HEK293 (cell line): Measurements from ENCODE around the gene PTCRA.

Experiments used
- CTCF ChIA-PET: fragments of 350-600 bp; formaldehyde crosslinking; extraction: SDS; loops from one replicate; lab custom pipeline; 2021; ENCODE audit warnings: antibody characterized with exemption; lab: Yijun Ruan, JAX
- POLR2A ChIA-PET: fragments of 300-600 bp; formaldehyde crosslinking; extraction: SDS; loops from one replicate; lab custom pipeline; 2020; ENCODE audit warnings: antibody characterized with exemption, inconsistent platforms; lab: Yijun Ruan, JAX
- H3K27ac ChIP-seq: fragments of 200-500 bp; sonication (Bioruptor generic); 2 replicates; pipeline ENCODE4 v1.5.1; 2014; ENCODE audit warnings: low read depth, low read length, control low read depth, inconsistent platforms; ENCODE audit errors: extremely low read depth
- H3K36me3 ChIP-seq, 2 experiments: fragments of 200-500 bp in 1 of 2; sonication (Bioruptor generic) in 1 of 2; 1 replicate in 1 of 2; 2 replicates in 1 of 2; pipeline ENCODE4 v1.5.1; 2014 to 2017; ENCODE audit warnings: inconsistent platforms in 2 of 2, low read length in 2 of 2; ENCODE audit not compliant: control insufficient read depth in 2 of 2, insufficient read depth in 1 of 2
- H3K4me1 ChIP-seq: fragments of 200-500 bp; sonication (Bioruptor generic); 2 replicates; pipeline ENCODE4 v1.5.1; 2014; ENCODE audit warnings: mild to moderate bottlenecking, low read length, inconsistent platforms; ENCODE audit not compliant: control insufficient read depth, insufficient read depth
- H3K4me3 ChIP-seq: 2 replicates; pipeline ENCODE4 v1.5.1; 2011; ENCODE audit warnings: low read depth, mild to moderate bottlenecking, control low read depth, low read length, moderate library complexity
- H3K9me3 ChIP-seq: fragments of 200-500 bp; sonication (Bioruptor generic); 2 replicates; pipeline ENCODE4 v1.5.1; 2014; ENCODE audit warnings: low read depth, low read length, inconsistent platforms; ENCODE audit not compliant: control insufficient read depth, insufficient read depth
- CTCF ChIP-seq: fragments of 450-650 bp; formaldehyde crosslinking; IDR thresholded peaks from 2 replicates; pipeline ENCODE4 v1.5.1; 2016; ENCODE audit warnings: missing biosample characterization, missing genetic modification characterization
- EGR2 ChIP-seq: fragments of 450-650 bp; formaldehyde crosslinking; IDR thresholded peaks from 2 replicates; pipeline ENCODE4 v1.5.1; 2016; ENCODE audit warnings: low read depth, missing biosample characterization, missing genetic modification characterization
- KLF1 ChIP-seq: fragments of 450-650 bp; formaldehyde crosslinking; IDR thresholded peaks from 2 replicates; pipeline ENCODE4 v1.5.1; 2016; ENCODE audit warnings: missing biosample characterization, missing genetic modification characterization
- KLF16 ChIP-seq: fragments of 450-650 bp; formaldehyde crosslinking; IDR thresholded peaks from 2 replicates; pipeline ENCODE4 v1.5.1; 2017; ENCODE audit warnings: missing biosample characterization, missing genetic modification characterization
- MYNN ChIP-seq: fragments of 450-650 bp; formaldehyde crosslinking; IDR thresholded peaks from 2 replicates; pipeline ENCODE4 v1.5.1; 2016; ENCODE audit warnings: missing biosample characterization, missing genetic modification characterization, borderline replicate concordance
- MZF1 ChIP-seq: fragments of 450-650 bp; formaldehyde crosslinking; IDR thresholded peaks from 2 replicates; pipeline ENCODE4 v1.5.1; 2017; ENCODE audit warnings: missing biosample characterization, missing genetic modification characterization, borderline replicate concordance
- SETDB1 ChIP-seq: IDR thresholded peaks from one replicate; pipeline ENCODE4 v1.6.1; 2017; ENCODE audit warnings: mild to moderate bottlenecking, low read length, moderate library complexity, mixed read lengths; ENCODE audit not compliant: insufficient read length
- WT1 ChIP-seq: fragments of 450-650 bp; formaldehyde crosslinking; IDR thresholded peaks from 2 replicates; pipeline ENCODE4 v1.5.1; 2016; ENCODE audit warnings: missing biosample characterization, missing genetic modification characterization
- ZNF169 ChIP-seq: fragments of 450-650 bp; formaldehyde crosslinking; IDR thresholded peaks from 2 replicates; pipeline ENCODE4 v1.5.1; 2016; ENCODE audit warnings: missing biosample characterization, missing genetic modification characterization
- ZNF175 ChIP-seq: fragments of 450-650 bp; formaldehyde crosslinking; IDR thresholded peaks from 2 replicates; pipeline ENCODE4 v1.5.1; 2016; ENCODE audit warnings: missing biosample characterization, missing genetic modification characterization
- ZNF2 ChIP-seq: fragments of 450-650 bp; formaldehyde crosslinking; IDR thresholded peaks from 2 replicates; pipeline ENCODE4 v1.5.1; 2016; ENCODE audit warnings: missing biosample characterization, missing genetic modification characterization
- ZNF202 ChIP-seq: fragments of 450-650 bp; formaldehyde crosslinking; IDR thresholded peaks from 2 replicates; pipeline ENCODE4 v1.5.1; 2016; ENCODE audit warnings: missing biosample characterization, missing genetic modification characterization, borderline replicate concordance
- ZNF23 ChIP-seq: fragments of 450-650 bp; formaldehyde crosslinking; IDR thresholded peaks from 2 replicates; pipeline ENCODE4 v1.5.1; 2016; ENCODE audit warnings: missing biosample characterization, missing genetic modification characterization, borderline replicate concordance
- ZNF239 ChIP-seq: fragments of 450-650 bp; formaldehyde crosslinking; IDR thresholded peaks from 2 replicates; pipeline ENCODE4 v1.5.1; 2016; ENCODE audit warnings: missing biosample characterization, missing genetic modification characterization
- ZNF394 ChIP-seq: fragments of 450-650 bp; formaldehyde crosslinking; IDR thresholded peaks from 2 replicates; pipeline ENCODE4 v1.5.1; 2016; ENCODE audit warnings: missing biosample characterization, missing genetic modification characterization, mild to moderate bottlenecking, moderate library complexity, borderline replicate concordance
- ZNF398 ChIP-seq: fragments of 450-650 bp; formaldehyde crosslinking; IDR thresholded peaks from 2 replicates; pipeline ENCODE4 v1.5.1; 2017; ENCODE audit warnings: missing biosample characterization, missing genetic modification characterization
- ZNF404 ChIP-seq: fragments of 450-650 bp; formaldehyde crosslinking; IDR thresholded peaks from 2 replicates; pipeline ENCODE4 v1.5.1; 2017; ENCODE audit warnings: missing biosample characterization, missing genetic modification characterization
- ZNF416 ChIP-seq: fragments of 450-650 bp; formaldehyde crosslinking; IDR thresholded peaks from 2 replicates; pipeline ENCODE4 v1.5.1; 2016; ENCODE audit warnings: missing biosample characterization, missing genetic modification characterization
- ZNF423 ChIP-seq: fragments of 450-650 bp; formaldehyde crosslinking; IDR thresholded peaks from 2 replicates; pipeline ENCODE4 v1.5.1; 2016; ENCODE audit warnings: missing biosample characterization, missing genetic modification characterization
- ZNF530 ChIP-seq: fragments of 450-650 bp; formaldehyde crosslinking; IDR thresholded peaks from 2 replicates; pipeline ENCODE4 v1.5.1; 2016; ENCODE audit warnings: low read depth, missing biosample characterization, missing genetic modification characterization
- ZNF544 ChIP-seq: fragments of 450-650 bp; formaldehyde crosslinking; IDR thresholded peaks from 2 replicates; pipeline ENCODE4 v1.5.0; 2017; ENCODE audit warnings: missing biosample characterization, missing genetic modification characterization
- ZNF560 ChIP-seq: fragments of 450-650 bp; formaldehyde crosslinking; IDR thresholded peaks from 2 replicates; pipeline ENCODE4 v1.5.1; 2017; ENCODE audit warnings: missing biosample characterization, missing genetic modification characterization, borderline replicate concordance
- ZNF600 ChIP-seq: fragments of 450-650 bp; formaldehyde crosslinking; IDR thresholded peaks from 2 replicates; pipeline ENCODE4 v1.5.1; 2016; ENCODE audit warnings: missing biosample characterization, missing genetic modification characterization
- ZNF701 ChIP-seq: fragments of 450-650 bp; formaldehyde crosslinking; IDR thresholded peaks from 2 replicates; pipeline ENCODE4 v1.5.1; 2016; ENCODE audit warnings: missing biosample characterization, missing genetic modification characterization
- ZNF791 ChIP-seq: fragments of 450-650 bp; formaldehyde crosslinking; IDR thresholded peaks from 2 replicates; pipeline ENCODE4 v1.5.1; 2016; ENCODE audit warnings: missing biosample characterization, missing genetic modification characterization
- ZNF830 ChIP-seq: fragments of 450-650 bp; IDR thresholded peaks from 2 replicates; pipeline ENCODE4 v1.5.0; 2018; ENCODE audit warnings: missing biosample characterization, missing genetic modification characterization, low read depth, mild to moderate bottlenecking, moderate library complexity
- TF ChIP-seq, protein P1 (sequence below): fragments of 450-650 bp; formaldehyde crosslinking; IDR thresholded peaks from 2 replicates; pipeline ENCODE4 v1.5.1; 2016; ENCODE audit warnings: missing biosample characterization, missing genetic modification characterization
- TF ChIP-seq, protein P2 (sequence below): fragments of 450-650 bp; formaldehyde crosslinking; IDR thresholded peaks from 2 replicates; pipeline ENCODE4 v1.5.1; 2016; ENCODE audit warnings: missing biosample characterization, missing genetic modification characterization

PTCRA gene

DNA sequence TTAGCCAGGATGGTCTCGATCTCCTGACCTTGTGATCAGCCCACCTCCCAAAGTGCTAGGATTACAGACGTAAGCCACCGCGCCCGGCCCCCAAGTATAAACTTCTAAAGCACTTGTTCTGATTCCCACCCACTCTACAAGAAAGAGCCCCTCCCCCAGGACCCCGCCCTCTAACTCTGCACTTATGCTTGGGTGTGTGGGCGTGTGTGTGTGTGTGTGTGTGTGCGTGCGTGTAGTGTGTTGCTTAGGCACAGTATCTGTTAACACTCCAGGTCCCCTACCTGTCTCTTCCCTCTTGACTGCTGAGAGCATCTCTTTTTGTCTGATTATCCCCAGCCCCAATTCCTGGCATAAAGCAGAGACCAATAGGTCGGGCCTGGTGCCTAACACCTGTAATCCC, 6.0 kb upstream of the PTCRA start (continued):
- TF ChIP-seq CTCF (tag by site-specific recombination) (no peak), ZNF169 (tag by site-specific recombination) (no peak), ZNF239 (tag by site-specific recombination) (no peak), ZNF416 (tag by site-specific recombination) (no peak), ZNF423 (tag by site-specific recombination) (no peak), ZNF791 (tag by site-specific recombination) (no peak), ZNF23 (no peak), ZNF701 (no peak), ZNF560 (tag by site-specific recombination) (no peak), ZNF394 (tag by site-specific recombination) (no peak), ZNF202 (tag by site-specific recombination) (no peak), ZNF398 (tag by site-specific recombination) (no peak), EGR2 (tag by site-specific recombination) (peak; percentile 68)
- TF ChIP-seq, all 188 proteins: peak for 3

GRCh38 chr6:42911171-42912021, 4.5 kb upstream of the PTCRA start:
- ChIA-PET CTCF (interaction anchor here (1.1 to 2.6 kb wide), 2 partner anchors 10 to 232 kb away, joined by 4 to 25 read pairs; no protein-coding TSS in a partner anchor), POLR2A (interaction anchor here (0.6 to 0.7 kb wide), 2 partner anchors 103 to 143 kb away, joined by 4 to 5 read pairs; partner anchors contain the start of gene KLHDC3)
- H3K4me1 ChIP-seq, result no peaks in the 10 kb centered on the region
- no peaks in the 10 kb centered on the region for H3K9me3 ChIP-seq
- no peak overlapping the region for H3K4me3 ChIP-seq
- no peaks in the 10 kb centered on the region for H3K36me3 ChIP-seq
- H3K27ac ChIP-seq, result no peak overlapping the region
- TF ChIP-seq ZNF830 (tag by site-specific recombination), result no peak
- no peak for TF ChIP-seq KLF16 (tag by site-specific recombination)
- TF ChIP-seq ZNF600 (tag by site-specific recombination), result no peak
- no peak for TF ChIP-seq ZNF544 (tag by site-specific recombination)
- TF ChIP-seq SETDB1, result no peak
- no peak for TF ChIP-seq ZNF530 (tag by site-specific recombination)
- no peak for TF ChIP-seq ZNF560 (tag by site-specific recombination)
- TF ChIP-seq, protein P1, sequence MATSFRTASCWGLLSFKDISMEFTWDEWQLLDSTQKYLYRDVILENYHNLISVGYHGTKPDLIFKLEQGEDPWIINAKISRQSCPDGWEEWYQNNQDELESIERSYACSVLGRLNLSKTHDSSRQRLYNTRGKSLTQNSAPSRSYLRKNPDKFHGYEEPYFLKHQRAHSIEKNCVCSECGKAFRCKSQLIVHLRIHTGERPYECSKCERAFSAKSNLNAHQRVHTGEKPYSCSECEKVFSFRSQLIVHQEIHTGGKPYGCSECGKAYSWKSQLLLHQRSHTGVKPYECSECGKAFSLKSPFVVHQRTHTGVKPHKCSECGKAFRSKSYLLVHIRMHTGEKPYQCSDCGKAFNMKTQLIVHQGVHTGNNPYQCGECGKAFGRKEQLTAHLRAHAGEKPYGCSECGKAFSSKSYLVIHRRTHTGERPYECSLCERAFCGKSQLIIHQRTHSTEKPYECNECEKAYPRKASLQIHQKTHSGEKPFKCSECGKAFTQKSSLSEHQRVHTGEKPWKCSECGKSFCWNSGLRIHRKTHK, result no peak
- no peak for TF ChIP-seq WT1 (tag by site-specific recombination)
- TF ChIP-seq, protein P2, sequence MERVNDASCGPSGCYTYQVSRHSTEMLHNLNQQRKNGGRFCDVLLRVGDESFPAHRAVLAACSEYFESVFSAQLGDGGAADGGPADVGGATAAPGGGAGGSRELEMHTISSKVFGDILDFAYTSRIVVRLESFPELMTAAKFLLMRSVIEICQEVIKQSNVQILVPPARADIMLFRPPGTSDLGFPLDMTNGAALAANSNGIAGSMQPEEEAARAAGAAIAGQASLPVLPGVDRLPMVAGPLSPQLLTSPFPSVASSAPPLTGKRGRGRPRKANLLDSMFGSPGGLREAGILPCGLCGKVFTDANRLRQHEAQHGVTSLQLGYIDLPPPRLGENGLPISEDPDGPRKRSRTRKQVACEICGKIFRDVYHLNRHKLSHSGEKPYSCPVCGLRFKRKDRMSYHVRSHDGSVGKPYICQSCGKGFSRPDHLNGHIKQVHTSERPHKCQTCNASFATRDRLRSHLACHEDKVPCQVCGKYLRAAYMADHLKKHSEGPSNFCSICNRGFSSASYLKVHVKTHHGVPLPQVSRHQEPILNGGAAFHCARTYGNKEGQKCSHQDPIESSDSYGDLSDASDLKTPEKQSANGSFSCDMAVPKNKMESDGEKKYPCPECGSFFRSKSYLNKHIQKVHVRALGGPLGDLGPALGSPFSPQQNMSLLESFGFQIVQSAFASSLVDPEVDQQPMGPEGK (tag by site-specific recombination), result no peak
- no peak for TF ChIP-seq ZNF394 (tag by site-specific recombination)
- no peak for TF ChIP-seq MZF1
- TF ChIP-seq ZNF2 (tag by site-specific recombination), result no peak
- TF ChIP-seq ZNF404 (tag by site-specific recombination), result no peak
- TF ChIP-seq KLF1 (tag by site-specific recombination), result no peak
- TF ChIP-seq ZNF175 (tag by site-specific recombination), result no peak
- no peak for TF ChIP-seq MYNN (tag by site-specific recombination)
